GM23338 (cell line): ENCODE data around the gene MRPS26.

Experiments
- CREB1 ChIP-seq: fragments of 250-450 bp; sonication (Bioruptor Pico); IDR thresholded peaks from 2 replicates; pipeline ENCODE4 v1.5.0; 2020; ENCODE audit warnings: low read depth, mild to moderate bottlenecking, moderate library complexity
- CTCF ChIP-seq, 2 experiments: fragments of 200-600 bp in 1 of 2; sonication (generic) in 1 of 2; conservative IDR thresholded peaks; 2 replicates each; pipeline versions ENCODE4 v1.5.1 to v1.6.1; 2016 to 2017; ENCODE audit warnings: antibody characterized with exemption in 2 of 2, low read depth in 2 of 2, mild to moderate bottlenecking in 2 of 2, moderate library complexity in 1 of 2
- ETS1 ChIP-seq: IDR thresholded peaks from 2 replicates; pipeline ENCODE4 v1.6.1; 2016; ENCODE audit warnings: antibody characterized with exemption
- EZH2 ChIP-seq: fragments of 200-600 bp; sonication (generic); IDR thresholded peaks from one replicate; pipeline ENCODE4 v1.8.0; 2017; ENCODE audit warnings: antibody characterized with exemption, mild to moderate bottlenecking, low read depth; ENCODE audit not compliant: unreplicated experiment
- EZH2phosphoT487 ChIP-seq: fragments of 200-600 bp; sonication (generic); IDR thresholded peaks from one replicate; pipeline ENCODE4 v1.8.1; 2018; ENCODE audit warnings: antibody characterized with exemption; ENCODE audit not compliant: unreplicated experiment
- JUNB ChIP-seq: IDR thresholded peaks from one replicate; pipeline ENCODE4 v1.6.1; 2016; ENCODE audit warnings: antibody characterized with exemption; ENCODE audit not compliant: unreplicated experiment
- NANOG ChIP-seq: IDR thresholded peaks from 2 replicates; pipeline ENCODE4 v1.6.1; 2016; ENCODE audit warnings: antibody characterized with exemption, borderline replicate concordance
- POLR2AphosphoS5 ChIP-seq: IDR thresholded peaks from 2 replicates; pipeline ENCODE4 v1.6.1; 2016; ENCODE audit warnings: antibody characterized with exemption, low read depth
- REST ChIP-seq: IDR thresholded peaks from one replicate; pipeline ENCODE4 v1.6.1; 2018; ENCODE audit warnings: antibody characterized with exemption; ENCODE audit not compliant: unreplicated experiment
- ZNF331 ChIP-seq: fragments of 250-450 bp; sonication (Bioruptor Pico); IDR thresholded peaks from 2 replicates; pipeline ENCODE4 v1.5.0; 2020; ENCODE audit warnings: low read depth, mild to moderate bottlenecking, moderate library complexity
- ZNF462 ChIP-seq: fragments of 250-450 bp; sonication (Bioruptor Pico); IDR thresholded peaks from 2 replicates; pipeline ENCODE4 v1.5.0; 2020; ENCODE audit warnings: mild to moderate bottlenecking, moderate library complexity

GRCh38 chr20:3032624-3033023 is 13.2 kb upstream of the MRPS26 start:
- TF ChIP-seq EZH2 (no peak), REST (no peak), CTCF (conservative IDR thresholded peaks at IDR 0.05; ENCODE audit: low read depth in 2 of 2) (no peak), ETS1 (no peak), POLR2AphosphoS5 (no peak), EZH2phosphoT487 (no peak), ZNF462 (CRISPR knock-in tag) (no peak), CREB1 (CRISPR knock-in tag) (no peak), ZNF331 (CRISPR knock-in tag) (no peak), JUNB (no peak), NANOG (no peak)
